OCI-LY3 (cell line): ENCODE measurements around the gene ADAD2.

Experiments
- CTCF ChIP-seq: fragments of 200-600, 300-600 bp; sonication (generic); IDR thresholded peaks from 2 replicates; pipeline ENCODE4 v1.5.1; 2014; ENCODE audit warnings: antibody characterized with exemption, low read length, low read depth
- EZH2phosphoT487 ChIP-seq: fragments of 200-600 bp; shearing (Covaris generic); IDR thresholded peaks from 2 replicates; pipeline ENCODE4 v1.6.1; 2018; ENCODE audit warnings: antibody characterized with exemption, mixed run types, low read depth

GRCh38 chr16:84225571-84225970 is 34.6 kb downstream of the ADAD2 start:
- no peak for TF ChIP-seq CTCF
- no peak for TF ChIP-seq EZH2phosphoT487
